Astrocyte (in vitro differentiated cells and primary cell): ENCODE measurements around the gene PDCD10.

Experiments
- CTCF ChIP-seq: IDR thresholded peaks from 2 replicates; pipeline ENCODE4 v1.5.1; 2011; ENCODE audit warnings: low read depth, mild to moderate bottlenecking, inconsistent platforms, low read length, moderate library complexity; ENCODE audit not compliant: insufficient read depth
- EZH2 ChIP-seq: IDR thresholded peaks from 2 replicates; pipeline ENCODE4 v1.6.1; 2012; ENCODE audit warnings: mild to moderate bottlenecking, low read length, inconsistent platforms; ENCODE audit not compliant: insufficient read depth

- TF ChIP-seq CTCF: no peak
- TF ChIP-seq EZH2: no peak
These were observed 14.5 kb upstream of the PDCD10 start for GRCh38 chr3:167749209-167749608.
